GM23248 (cell line): ENCODE results near the gene SFRP4. TPM values are rescaled to one million over a fixed set of nuclear protein-coding genes. Genes with fewer than 3 reads are reported as not detected.
A peak's percentile ranks its signal among the peaks of the same experiment; 100 is the strongest.

Source experiments
- DNase-seq: peaks from one replicate; pipeline ENCODE4 v3.0.0-alpha.2; 2015
- H2AFZ ChIP-seq: fragments of 200-600 bp; sonication (generic); 2 replicates; pipeline ENCODE4 v1.6.1; 2016; ENCODE audit warnings: antibody characterized with exemption
- H3F3A ChIP-seq: fragments of 200-600 bp; sonication (generic); 2 replicates; pipeline ENCODE4 v1.6.1; 2016; ENCODE audit warnings: mild to moderate bottlenecking, antibody characterized with exemption, mixed run types; ENCODE audit not compliant: insufficient read depth
- H3K27ac ChIP-seq: fragments of 200-600 bp; sonication (generic); 2 replicates; pipeline ENCODE4 v1.5.1; 2016; ENCODE audit warnings: mild to moderate bottlenecking
- H3K27me3 ChIP-seq: fragments of 200-600 bp; sonication (generic); replicated peaks from 2 replicates; pipeline ENCODE4 v1.6.1; 2016; ENCODE audit warnings: mild to moderate bottlenecking; ENCODE audit not compliant: insufficient read depth
- H3K36me3 ChIP-seq: fragments of 200-600 bp; sonication (generic); 2 replicates; pipeline ENCODE4 v1.6.1; 2016; ENCODE audit warnings: low read depth, mild to moderate bottlenecking
- H3K4me1 ChIP-seq: fragments of 200-600 bp; sonication (generic); 2 replicates; pipeline ENCODE4 v1.6.1; 2016; ENCODE audit warnings: mild to moderate bottlenecking; ENCODE audit not compliant: insufficient read depth
- H3K4me2 ChIP-seq: fragments of 200-600 bp; sonication (generic); one replicate; pipeline ENCODE4 v1.6.1; 2016; ENCODE audit warnings: mild to moderate bottlenecking; ENCODE audit not compliant: unreplicated experiment
- H3K4me3 ChIP-seq: fragments of 200-600 bp; sonication (generic); 2 replicates; pipeline ENCODE4 v1.5.1; 2016; ENCODE audit warnings: mild to moderate bottlenecking
- H3K79me2 ChIP-seq: fragments of 200-600 bp; sonication (generic); 2 replicates; pipeline ENCODE4 v1.6.1; 2016; ENCODE audit warnings: mild to moderate bottlenecking; ENCODE audit not compliant: insufficient read depth
- H3K9ac ChIP-seq: fragments of 200-600 bp; sonication (generic); 2 replicates; pipeline ENCODE4 v1.6.1; 2016; ENCODE audit warnings: mild to moderate bottlenecking
- H3K9me2 ChIP-seq: fragments of 200-600 bp; sonication (generic); 2 replicates; pipeline ENCODE4 v1.6.1; 2016; ENCODE audit warnings: mixed run types, mild to moderate bottlenecking, moderate library complexity; ENCODE audit not compliant: insufficient read depth
- H3K9me3 ChIP-seq: fragments of 200-600 bp; sonication (generic); one replicate; pipeline ENCODE4 v1.6.1; 2017; ENCODE audit warnings: low read depth
- H4K20me1 ChIP-seq: fragments of 200-600 bp; sonication (generic); 2 replicates; pipeline ENCODE4 v1.6.0; 2016; ENCODE audit not compliant: insufficient read depth
- EZH2 ChIP-seq: fragments of 200-600 bp; sonication (generic); IDR thresholded peaks from 2 replicates; pipeline ENCODE4 v1.6.1; 2018; ENCODE audit warnings: antibody characterized with exemption, mild to moderate bottlenecking; ENCODE audit not compliant: insufficient read depth, poor library complexity, severe bottlenecking
- EZH2phosphoT487 ChIP-seq: fragments of 200-600 bp; sonication (generic); IDR thresholded peaks from 2 replicates; pipeline ENCODE4 v1.6.1; 2018; ENCODE audit warnings: antibody characterized with exemption, moderate library complexity, mild to moderate bottlenecking, low read depth; ENCODE audit not compliant: insufficient read depth
- WGBS, 2 experiments: methylation state at CpG; one replicate each; pipeline ENCODE4 v1.1.6; 2015 to 2017; ENCODE audit warnings: low lambda C conversion rate in 2 of 2, low coverage in 1 of 2; ENCODE audit errors: missing lambda C conversion rate in 2 of 2; 5-methylcytosine and 5-hydroxymethylcytosine counted together
- in situ Hi-C: fragments of 300-500 bp; cut with MboI; formaldehyde crosslinking; loops from 2 replicates; pipeline ENCODE4 v1.15.0; 2020
- polyA plus RNA-seq: library from polyadenylated mRNA; unstranded; fragments of >200 nt; fragmentation: Nextera tagmentation; extraction: Ambion mirVana; gene quantifications from 2 replicates; pipeline ENCODE4 v1.2.1, GENCODE V29; 2016
- total RNA-seq: library from RNA; depleted of rRNA; stranded (reverse); fragments of >200 nt; shearing (Covaris generic); gene quantifications from 2 replicates; pipeline ENCODE4 v1.2.3, GENCODE V29; 2014

Gene SFRP4
- total and polyA plus RNA-seq, 2 experiments from 2014 or later, result 0.21 to 0.32 TPM

DNA sequence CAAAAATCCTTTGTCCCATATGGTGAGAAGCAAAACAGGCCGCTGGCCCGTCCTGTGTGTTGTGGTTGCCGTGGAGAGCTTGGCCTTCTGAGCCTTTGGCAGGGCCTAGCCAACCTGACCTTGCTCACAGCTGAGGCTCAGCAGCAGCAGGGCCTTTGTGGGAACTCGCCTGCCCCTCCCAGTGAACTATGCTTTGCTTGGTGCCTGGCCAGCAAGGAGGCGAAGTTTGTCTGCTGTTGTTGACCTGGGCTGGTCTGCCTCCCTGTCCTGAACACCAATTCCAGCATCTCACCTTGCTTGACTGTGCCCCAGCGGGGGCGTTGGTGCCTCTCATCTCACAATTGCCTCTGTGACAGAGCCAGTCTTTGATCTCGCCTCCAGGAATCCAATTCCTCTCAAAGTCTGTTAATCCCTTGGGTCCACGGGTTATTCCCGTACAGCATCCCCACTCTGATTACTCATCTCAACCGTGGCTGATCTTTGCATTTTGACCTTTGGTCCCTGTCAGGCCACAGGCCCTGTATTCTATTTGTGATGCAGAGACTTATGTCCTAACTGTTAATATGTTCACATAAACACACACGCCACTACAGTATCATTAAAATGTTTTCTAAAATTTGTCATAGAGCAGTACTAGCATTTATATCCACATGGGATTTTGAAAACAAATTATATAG is 26.5 kb upstream of the SFRP4 start:
- no peak overlapping the region for H3K4me2 ChIP-seq
- in situ Hi-C loops, result no loop called here
- no peak for DNase-seq
- no peaks in the 10 kb centered on the region for H3K4me1 ChIP-seq
- H3K9ac ChIP-seq, result no peak overlapping the region
- no peak for TF ChIP-seq EZH2phosphoT487
- no peak for TF ChIP-seq EZH2
- no peak overlapping the region for H3K27ac ChIP-seq
- no peaks in the 10 kb centered on the region for H3K9me3 ChIP-seq
- no peaks in the 10 kb centered on the region for H3K27me3 ChIP-seq
- H3K79me2 ChIP-seq, result no peaks in the 10 kb centered on the region
- no peaks in the 10 kb centered on the region for H3K36me3 ChIP-seq
- no peak overlapping the region for H3K4me3 ChIP-seq
- H2AFZ ChIP-seq, result no peak overlapping the region
- H3F3A ChIP-seq, result no peaks in the 10 kb centered on the region
- H3K9me2 ChIP-seq, result no peaks in the 10 kb centered on the region
- no peaks in the 10 kb centered on the region for H4K20me1 ChIP-seq
- 9 to 17% methylated on average over 12 of the region's 12 CpGs for WGBS, 2 experiments

GRCh38 chr7:37933018-37933566 is 16.5 kb upstream of the SFRP4 start:
- 45 to 48% methylated on average over 9 of the region's 9 CpGs for WGBS, 2 experiments
- H3K36me3 ChIP-seq, result no peaks in the 10 kb centered on the region
- H3K9ac ChIP-seq, result no peak overlapping the region
- no peak overlapping the region for H3K4me3 ChIP-seq
- DNase-seq, result no peak
- no peaks in the 10 kb centered on the region for H3K27me3 ChIP-seq
- H3K27ac ChIP-seq, result no peak overlapping the region
- H3K9me3 ChIP-seq, result no peaks in the 10 kb centered on the region
- no peaks in the 10 kb centered on the region for H3F3A ChIP-seq
- no peaks in the 10 kb centered on the region for H3K79me2 ChIP-seq
- H4K20me1 ChIP-seq, result no peaks in the 10 kb centered on the region
- in situ Hi-C loops, result no loop called here
- H3K4me2 ChIP-seq, result no peak overlapping the region
- H3K9me2 ChIP-seq, result no peaks in the 10 kb centered on the region
- TF ChIP-seq EZH2phosphoT487 (no peak), EZH2 (no peak)
- H2AFZ ChIP-seq, result no peak overlapping the region
- H3K4me1 ChIP-seq, result no peaks in the 10 kb centered on the region

- no peak for TF ChIP-seq EZH2
- no peak for TF ChIP-seq EZH2phosphoT487
- H3F3A ChIP-seq, result no peaks in the 10 kb centered on the region
- no peak for DNase-seq
- no peaks in the 10 kb centered on the region for H3K27me3 ChIP-seq
- in situ Hi-C loops, result no loop called here
- no peak overlapping the region for H3K27ac ChIP-seq
- no peaks in the 10 kb centered on the region for H3K79me2 ChIP-seq
- no peaks in the 10 kb centered on the region for H4K20me1 ChIP-seq
- no peaks in the 10 kb centered on the region for H3K9me3 ChIP-seq
- H3K36me3 ChIP-seq, result no peaks in the 10 kb centered on the region
- no peaks in the 10 kb centered on the region for H3K4me1 ChIP-seq
- no peak overlapping the region for H3K4me2 ChIP-seq
- no peak overlapping the region for H3K4me3 ChIP-seq
- no peaks in the 10 kb centered on the region for H3K9me2 ChIP-seq
- 25% methylated on average over 2 of the region's 2 CpGs for WGBS, 2 experiments
- H2AFZ ChIP-seq, result no peak overlapping the region
- no peak overlapping the region for H3K9ac ChIP-seq
Measured at GRCh38 chr7:37932543-37932942, 15.9 kb upstream of the SFRP4 start.

DNA sequence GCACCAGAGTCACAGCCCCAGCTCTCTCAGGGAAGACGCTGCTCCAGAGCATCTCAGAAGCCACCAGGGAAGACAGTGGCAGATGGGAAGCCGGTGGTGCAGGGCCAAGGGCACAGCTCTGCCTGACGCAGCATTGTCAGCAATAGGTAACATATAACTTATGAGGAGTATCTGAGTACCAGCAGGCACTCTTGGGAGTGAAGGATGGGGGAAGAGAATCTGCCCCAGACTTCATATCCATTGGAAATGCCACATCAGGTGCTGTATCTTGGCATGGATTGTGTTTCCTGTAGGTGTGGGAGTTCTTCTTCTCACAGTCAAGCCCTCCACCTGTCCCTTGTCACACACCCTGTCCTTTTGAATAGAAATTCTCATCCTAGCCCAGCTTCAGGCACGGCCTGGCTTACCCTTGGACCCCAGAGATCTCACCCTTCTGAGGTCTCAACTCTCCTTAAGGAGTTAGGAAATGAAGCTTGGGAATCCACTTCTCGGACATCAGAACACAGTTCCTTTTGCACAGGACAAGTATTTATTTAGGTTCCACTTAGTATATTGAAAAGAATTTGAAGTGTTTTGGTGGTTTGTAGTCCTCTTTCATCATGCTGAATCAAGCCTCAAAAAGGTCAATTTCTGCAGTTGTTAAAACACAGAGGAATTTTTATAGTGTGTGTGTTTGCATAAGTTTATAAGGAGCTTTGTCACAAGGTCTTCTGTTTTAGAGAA is 13.8 kb upstream of the SFRP4 start:
- no peaks in the 10 kb centered on the region for H3K4me1 ChIP-seq
- no peaks in the 10 kb centered on the region for H3K36me3 ChIP-seq
- H3F3A ChIP-seq, result no peaks in the 10 kb centered on the region
- no peaks in the 10 kb centered on the region for H3K9me2 ChIP-seq
- H3K4me3 ChIP-seq, result no peak overlapping the region
- H3K4me2 ChIP-seq, result no peak overlapping the region
- H4K20me1 ChIP-seq, result no peaks in the 10 kb centered on the region
- no peak overlapping the region for H2AFZ ChIP-seq
- TF ChIP-seq EZH2, result no peak
- TF ChIP-seq EZH2phosphoT487, result no peak
- 19% methylated on average over 5 of the region's 5 CpGs for WGBS, 2 experiments
- no peaks in the 10 kb centered on the region for H3K9me3 ChIP-seq
- H3K79me2 ChIP-seq, result no peaks in the 10 kb centered on the region
- H3K27ac ChIP-seq, result no peak overlapping the region
- H3K27me3 ChIP-seq, result no peaks in the 10 kb centered on the region
- no peak overlapping the region for H3K9ac ChIP-seq
- in situ Hi-C loops, result no loop called here
- peak; percentile 5 for DNase-seq
